HCT116 (cell line): ENCODE results near the gene AASDH. TPM values are rescaled to one million over a fixed set of nuclear protein-coding genes. Genes with fewer than 3 reads are reported as not detected.

Source experiments
- ATAC-seq: fragments of 200-7000 bp; cut with Tn5 transposase; 2 replicates; pipeline ENCODE4 v1.9.1; 2020; ENCODE audit warnings: mild to moderate bottlenecking, moderate library complexity
- BruUV-seq: library from RNA; stranded (reverse); fragments of 400-500 nt; replicated peaks from 2 replicates; lab custom pipeline; 2021; lab: Mats Ljungman, UMichigan
- CTCF ChIA-PET: fragments of 300-600 bp; sonication (Branson Sonifier 250); formaldehyde crosslinking; loops from one replicate; lab custom pipeline; 2021; ENCODE audit warnings: antibody characterized with exemption; lab: Charles Lee
- POLR2A ChIA-PET: fragments of 300-600, 350-600 bp; sonication (Branson Sonifier 250); formaldehyde crosslinking; loops from one replicate; lab custom pipeline; 2021; ENCODE audit warnings: antibody characterized with exemption; lab: Charles Lee
- RAD21 ChIA-PET, 2 experiments: fragments of 300-600 bp; sonication (Branson Sonifier 250); formaldehyde crosslinking; loops; one replicate each; lab custom pipeline; 2023; ENCODE audit warnings: low total read pairs in 2 of 2; ENCODE audit not compliant: uncharacterized antibody in 2 of 2, unreplicated experiment in 2 of 2, low non-redundant PET in 1 of 2; lab: Charles Lee
- DNase-seq: peaks from one replicate; pipeline ENCODE4 v3.0.0-alpha.2; 2010; ENCODE audit warnings: low read depth, low spot score
- H2AFZ ChIP-seq: fragments of 200-600 bp; shearing (Covaris generic), sonication (generic); 2 replicates; pipeline ENCODE4 v1.6.1; 2017; ENCODE audit warnings: low read depth, mixed run types, mixed read lengths, antibody characterized with exemption, low read length; ENCODE audit not compliant: poor library complexity, severe bottlenecking
- H3K27ac ChIP-seq: 2 replicates; pipeline ENCODE4 v1.5.1; 2012; ENCODE audit warnings: low read depth, low read length
- H3K27me3 ChIP-seq: fragments of 200-600 bp; sonication (generic); 2 replicates; pipeline ENCODE4 v1.6.1; 2016; ENCODE audit warnings: mixed run types, low read length, mixed read lengths; ENCODE audit not compliant: insufficient read depth
- H3K36me3 ChIP-seq, 2 experiments: fragments of 200-500 bp in 1 of 2; fragments of 200-600 bp in 1 of 2; sonication (Bioruptor generic) in 1 of 2; sonication (generic) in 1 of 2; 2 replicates each; pipeline versions ENCODE4 v1.5.1 to v1.6.1; 2014 to 2016; ENCODE audit warnings: low read length in 2 of 2, inconsistent platforms in 1 of 2, mixed read lengths in 1 of 2, mixed run types in 1 of 2; ENCODE audit not compliant: insufficient read depth in 2 of 2, control insufficient read depth in 1 of 2
- H3K4me1 ChIP-seq, 2 experiments: fragments of 200-600 bp in 1 of 2; sonication (generic) in 1 of 2; 2 replicates each; pipeline versions ENCODE4 v1.5.1 to v1.6.1; 2012 to 2017; ENCODE audit warnings: low read length in 2 of 2, inconsistent platforms in 1 of 2, mild to moderate bottlenecking in 1 of 2, mixed read lengths in 1 of 2, mixed run types in 1 of 2, moderate library complexity in 1 of 2; ENCODE audit not compliant: insufficient read depth in 2 of 2, control insufficient read depth in 1 of 2
- H3K4me2 ChIP-seq: fragments of 200-600 bp; sonication (generic); 2 replicates; pipeline ENCODE4 v1.6.1; 2017; ENCODE audit warnings: mixed run types, low read length, mixed read lengths
- H3K4me3 ChIP-seq, 2 experiments: fragments of 200-600 bp in 1 of 2; sonication (generic) in 1 of 2; replicated peaks in 1 of 2; 2 replicates each; pipeline ENCODE4 v1.5.1; 2011 to 2016; ENCODE audit warnings: low read length in 2 of 2, control low read depth in 1 of 2, low read depth in 1 of 2, mild to moderate bottlenecking in 1 of 2, mixed read lengths in 1 of 2, mixed run types in 1 of 2
- H3K79me2 ChIP-seq: fragments of 200-600 bp; sonication (generic); 2 replicates; pipeline ENCODE4 v1.6.1; 2017; ENCODE audit warnings: mild to moderate bottlenecking, mixed run types, low read length, moderate library complexity, mixed read lengths; ENCODE audit not compliant: insufficient read depth
- H3K9ac ChIP-seq: fragments of 200-600 bp; sonication (generic); 2 replicates; pipeline ENCODE4 v1.6.1; 2016; ENCODE audit warnings: low read length, mixed read lengths
- H3K9me2 ChIP-seq: fragments of 200-600 bp; sonication (generic), shearing (Covaris generic); 2 replicates; pipeline ENCODE4 v1.6.1; 2017; ENCODE audit warnings: mixed run types, mild to moderate bottlenecking, moderate library complexity; ENCODE audit not compliant: insufficient read depth
- H3K9me3 ChIP-seq, 2 experiments: fragments of 200-500 bp in 1 of 2; fragments of 200-600 bp in 1 of 2; sonication (Bioruptor generic) in 1 of 2; sonication (generic) in 1 of 2; 2 replicates each; pipeline ENCODE4 v1.6.1; 2014 to 2017; ENCODE audit warnings: low read length in 2 of 2, mixed read lengths in 2 of 2, inconsistent platforms in 1 of 2, low read depth in 1 of 2, mild to moderate bottlenecking in 1 of 2, mixed run types in 1 of 2, moderate library complexity in 1 of 2; ENCODE audit not compliant: control insufficient read depth in 1 of 2, insufficient read depth in 1 of 2
- H4K20me1 ChIP-seq: fragments of 200-600 bp; sonication (generic), shearing (Covaris generic); 2 replicates; pipeline ENCODE4 v1.6.1; 2017; ENCODE audit warnings: mixed run types, mild to moderate bottlenecking, moderate library complexity; ENCODE audit not compliant: insufficient read depth
- ATF3 ChIP-seq: IDR thresholded peaks from 2 replicates; pipeline ENCODE4 v1.6.1; 2012
- EZH2 ChIP-seq: fragments of 200-600 bp; sonication (generic); IDR thresholded peaks from 2 replicates; pipeline ENCODE4 v1.6.1; 2017; ENCODE audit warnings: antibody characterized with exemption, mixed run types
- EZH2phosphoT487 ChIP-seq: fragments of 200-600 bp; IDR thresholded peaks from 2 replicates; pipeline ENCODE4 v1.6.1; 2018; ENCODE audit warnings: antibody characterized with exemption, borderline replicate concordance
- POLR2A ChIP-seq: IDR thresholded peaks from 2 replicates; pipeline ENCODE4 v1.7.0; 2011; ENCODE audit warnings: borderline replicate concordance; ENCODE audit not compliant: insufficient read depth, insufficient read length; ENCODE audit errors: extremely low read depth
- REST ChIP-seq: IDR thresholded peaks from 2 replicates; pipeline ENCODE4 v1.6.1; 2012; ENCODE audit warnings: low read depth
- SIN3A ChIP-seq: IDR thresholded peaks from 2 replicates; pipeline ENCODE4 v1.6.1; 2012; ENCODE audit warnings: low read depth
- intact Hi-C: fragments of 100-400 bp; cut with micrococcal nuclease; formaldehyde crosslinking; loops from 2 replicates; pipeline ENCODE4 v1.10.0; 2022
- total RNA-seq: library from RNA; stranded (reverse); gene quantifications from one replicate; pipeline ENCODE4 v1.2.1, GENCODE V29; 2021; ENCODE audit not compliant: unreplicated experiment

AASDH gene
- total RNA-seq, 1 experiment from 2014 or later: 13.7 TPM

- TF ChIP-seq ATF3 (no peak), POLR2A (no peak), EZH2phosphoT487 (no peak), REST (no peak), EZH2 (no peak)
These were observed 56.6 kb downstream of the AASDH start (continued) for GRCh38 chr4:56330691-56331090.

GRCh38 chr4:56326363-56326762, 60.9 kb downstream of the AASDH start:
- TF ChIP-seq SIN3A (no peak), POLR2A (no peak), REST (no peak)
- TF ChIP-seq, all 23 proteins: peak for 0
- Histone ChIP-seq H4K20me1 (no peaks in the 10 kb centered on the region), H3K4me2 (no peak overlapping the region), H3K9me2 (no peaks in the 10 kb centered on the region), H3K79me2 (no peaks in the 10 kb centered on the region), H2AFZ (no peak overlapping the region), H3K4me3 (no peak overlapping the region), H3K36me3 (no peaks in the 10 kb centered on the region; a peak in 1 of 4 replicates), H3K9me3 (no peaks in the 10 kb centered on the region), H3K9ac (no peak overlapping the region), H3K4me1 (no peaks in the 10 kb centered on the region), H3K27me3 (no peaks in the 10 kb centered on the region), H3K27ac (no peak overlapping the region)
- ChIA-PET POLR2A (no interaction called here), CTCF (no interaction called here), RAD21 (no interaction called here)
- DNase-seq (no peak), ATAC-seq (no peak)
- BruUV-seq: no TSS peak
- intact Hi-C loops: no loop called here
